ENCODE data around the gene MIPOL1. TPM values are rescaled to one million over a fixed set of nuclear protein-coding genes. Genes with fewer than 3 reads are reported as not detected.

Gene MIPOL1
- total and polyA plus RNA-seq, 2 of the 4 experiments (the other 2 are of a cell fraction), result 2.7 to 5.9 TPM

GRCh38 chr14:37590428-37591139 lies 392.8 kb downstream of the MIPOL1 start:
- H3K27me3 ChIP-seq (ENCODE audit: control insufficient read depth, insufficient read depth, low read length), result peaks cover 72% of the 10 kb centered on the region
- H4K91ac ChIP-seq (ENCODE audit: insufficient read depth, low read depth, low read length), result no peak overlapping the region
- no peaks in the 10 kb centered on the region for H3K4me1 ChIP-seq (ENCODE audit: control insufficient read depth, insufficient read depth, low read length)
- TF ChIP-seq SMC3 (IDR thresholded peaks at IDR 0.05; ENCODE audit: low read depth, low read length), result no peak
- TF ChIP-seq NFE2L2 (IDR thresholded peaks at IDR 0.05; ENCODE audit: low read depth, low read length), result no peak
- TF ChIP-seq RFX5 (IDR thresholded peaks at IDR 0.05; ENCODE audit: low read depth, low read length), result no peak
- H2BK15ac ChIP-seq (ENCODE audit: low read depth, low read length), result no peak overlapping the region
- H3K9me3 ChIP-seq (ENCODE audit: control insufficient read depth, insufficient read depth, low read length), result peaks cover 19% of the 10 kb centered on the region; the same call in 1 of the 2 replicates
- H3K14ac ChIP-seq (replicated peaks; ENCODE audit: low read depth, low read length), result no peak overlapping the region
- no peak overlapping the region for H2BK120ac ChIP-seq (ENCODE audit: low read depth, low read length)
- no peak overlapping the region for H2AK9ac ChIP-seq (replicated peaks; ENCODE audit: low read depth, low read length, poor library complexity)
- no peak overlapping the region for H3K4ac ChIP-seq (ENCODE audit: low read depth, low read length)
- no peaks in the 10 kb centered on the region; the same call in 1 of the 2 replicates for H4K20me1 ChIP-seq (ENCODE audit: insufficient read depth, low read length)
- H3K9ac ChIP-seq (ENCODE audit: low read depth, low read length), result no peak overlapping the region
- ChIA-PET CTCF (interaction anchor here (0.5 kb wide), 1 partner anchor 207 kb away, joined by 3 read pairs; no protein-coding TSS in a partner anchor), POLR2A (ENCODE audit: unreplicated experiment) (no interaction called here)
- no peak overlapping the region for H4K5ac ChIP-seq (ENCODE audit: low read depth, low read length)
- TSS peak; percentile 53 for BruUV-seq (replicated peaks)
- H2AK5ac ChIP-seq (ENCODE audit: low read depth, low read length), result no peak overlapping the region
- no CpG with 5 or more reads among the region's 4 CpGs for WGBS, 2 experiments (ENCODE audit: extremely low coverage in 2 of 2, insufficient read length in 1 of 2)
- H3K4me2 ChIP-seq (ENCODE audit: low read depth, low read length), result no peak overlapping the region
- H2BK20ac ChIP-seq (ENCODE audit: low read depth, low read length), result no peak overlapping the region
- no peak overlapping the region for H4K8ac ChIP-seq (ENCODE audit: low read depth in 2 of 2, low read length in 2 of 2)
- in situ Hi-C loops (cut with MboI; ENCODE audit: low sequenced_read_pairs), result no loop called here
- no peak overlapping the region for H2AFZ ChIP-seq (replicated peaks; ENCODE audit: low read length, poor library complexity)
- no peak overlapping the region for H3K23ac ChIP-seq (ENCODE audit: low read depth, low read length)
- H3K9me1 ChIP-seq (ENCODE audit: insufficient read depth, low read length), result no peaks in the 10 kb centered on the region
- no peak overlapping the region for H3K56ac ChIP-seq (ENCODE audit: extremely low read depth, insufficient read depth, low read length)
- no peak for DNase-seq
- H3K4me3 ChIP-seq (ENCODE audit: insufficient read depth, low read depth, low read length), result no peak overlapping the region
- H3K27ac ChIP-seq (ENCODE audit: insufficient read depth, low read length), result no peak overlapping the region
- ATAC-seq (ENCODE audit: low read depth), result no peak
- intact Hi-C loops (cut with micrococcal nuclease), result no loop called here
- no peak overlapping the region for H2BK5ac ChIP-seq (ENCODE audit: low read depth, low read length, poor library complexity, severe bottlenecking)
- H3K79me1 ChIP-seq (ENCODE audit: low read depth in 1 of 2, low read length in 2 of 2), result no peaks in the 10 kb centered on the region
- dilution Hi-C loops (cut with HindIII; ENCODE audit: low sequenced_read_pairs, unreplicated experiment), result no loop called here
- no peaks in the 10 kb centered on the region for H3K36me3 ChIP-seq (ENCODE audit: control insufficient read depth, insufficient read depth, low read length)
- no peak overlapping the region for H3K18ac ChIP-seq (ENCODE audit: low read depth, low read length)
